A549 (cell line): ENCODE data around the gene DIO1. TPM values are rescaled to one million over a fixed set of nuclear protein-coding genes. Genes with fewer than 3 reads are reported as not detected.

Experiments used
- ATAC-seq, 2 experiments: fragments of 200-7000 bp in 1 of 2; fragments of >200 bp in 1 of 2; cut with Nextera tagmentation in 1 of 2; cut with Tn5 transposase in 1 of 2; 3 replicates each; pipeline versions ENCODE4 v1.8.0 to v1.9.1; 2018 to 2020; ENCODE audit warnings: mild to moderate bottlenecking in 1 of 2, moderate library complexity in 1 of 2
- CTCF ChIA-PET: fragments of 300-600 bp; sonication (Branson Sonifier 250); formaldehyde crosslinking; extraction: SDS; loops from one replicate; lab custom pipeline; 2021; ENCODE audit warnings: antibody characterized with exemption, inconsistent platforms; lab: Yijun Ruan, JAX
- POLR2A ChIA-PET: fragments of 350-600 bp; formaldehyde crosslinking; extraction: SDS; loops from one replicate; lab custom pipeline; 2021; ENCODE audit warnings: antibody characterized with exemption, inconsistent platforms; lab: Yijun Ruan, JAX
- DNase-seq, 2 experiments: peaks; one replicate each; pipeline versions ENCODE4 v3.0.0 to v3.0.0-alpha.2; 2011 to 2016; ENCODE audit warnings: low read depth in 1 of 2, low spot score in 1 of 2
- FAIRE-seq: peaks from 2 replicates; lab custom pipeline; 2011; peaks lifted over from hg19 to GRCh38; lab: Jason Lieb, UNC
- H3K27ac ChIP-seq, 2 experiments: fragments of >200 bp; sonication (Bioruptor Twin); formaldehyde crosslinking; 3 replicates each; pipeline ENCODE4 v1.5.1; 2016 to 2017
- H3K4me1 ChIP-seq: fragments of >200 bp; sonication (Bioruptor Twin); formaldehyde crosslinking; 3 replicates; pipeline ENCODE4 v1.6.1; 2016
- H3K4me2 ChIP-seq: fragments of >200 bp; sonication (Bioruptor Twin); formaldehyde crosslinking; 3 replicates; pipeline ENCODE4 v1.6.1; 2016
- H3K4me3 ChIP-seq: fragments of >200 bp; sonication (Bioruptor Twin); formaldehyde crosslinking; 3 replicates; pipeline ENCODE4 v1.5.1; 2016
- H3K9me3 ChIP-seq: fragments of >200 bp; sonication (Bioruptor Twin); formaldehyde crosslinking; 3 replicates; pipeline ENCODE4 v1.6.1; 2016
- ATOH8 ChIP-seq: fragments of 250-450 bp; sonication (Bioruptor Pico); IDR thresholded peaks from 2 replicates; pipeline ENCODE4 v1.5.0; 2020; ENCODE audit warnings: low read depth, mild to moderate bottlenecking, moderate library complexity
- CBX2 ChIP-seq: fragments of 200-600 bp; sonication (generic); IDR thresholded peaks from 2 replicates; pipeline ENCODE4 v1.6.1; 2016; ENCODE audit warnings: low read depth, mild to moderate bottlenecking, borderline replicate concordance
- E2F6 ChIP-seq: IDR thresholded peaks from 2 replicates; pipeline ENCODE4 v1.6.1; 2012; ENCODE audit warnings: low read depth, borderline replicate concordance
- EHF ChIP-seq: fragments of 250-450 bp; sonication (Bioruptor Pico); IDR thresholded peaks from 2 replicates; pipeline ENCODE4 v1.5.0; 2020; ENCODE audit warnings: mild to moderate bottlenecking
- EHMT2 ChIP-seq: fragments of 200-600 bp; sonication (generic); IDR thresholded peaks from 2 replicates; pipeline ENCODE4 v1.6.1; 2016; ENCODE audit warnings: antibody characterized with exemption, low read depth, mild to moderate bottlenecking, moderate library complexity
- ELK1 ChIP-seq: fragments of 150-350 bp; IDR thresholded peaks from 2 replicates; pipeline ENCODE4 v1.6.1; 2014; ENCODE audit warnings: low read depth, mild to moderate bottlenecking, low read length
- EP300 ChIP-seq, 2 experiments: fragments of >200 bp; sonication (Bioruptor Twin); formaldehyde crosslinking; IDR thresholded peaks; 2 replicates in 1 of 2; 3 replicates in 1 of 2; pipeline ENCODE4 v1.6.1; 2016 to 2017
- ESRRA ChIP-seq: fragments of 150-350 bp; IDR thresholded peaks from 2 replicates; pipeline ENCODE4 v1.6.1; 2014; ENCODE audit warnings: mild to moderate bottlenecking, low read length, borderline replicate concordance
- FOSB ChIP-seq: fragments of 250-450 bp; sonication (Bioruptor Pico); IDR thresholded peaks from 2 replicates; pipeline ENCODE4 v1.5.0; 2020; ENCODE audit warnings: mild to moderate bottlenecking, moderate library complexity
- FOSL2 ChIP-seq, 2 experiments: fragments of 450-650 bp in 1 of 2; fragments of >200 bp in 1 of 2; sonication (Bioruptor Twin) in 1 of 2; formaldehyde crosslinking; IDR thresholded peaks; 2 replicates each; pipeline versions ENCODE4 v1.5.0 to v1.6.1; 2016 to 2020; ENCODE audit warnings: mild to moderate bottlenecking in 1 of 2, moderate library complexity in 1 of 2
- FOXS1 ChIP-seq: fragments of 250-450 bp; sonication (Bioruptor Pico); IDR thresholded peaks from 2 replicates; pipeline ENCODE4 v1.5.0; 2020; ENCODE audit warnings: mild to moderate bottlenecking, moderate library complexity
- GATA3 ChIP-seq: IDR thresholded peaks from 2 replicates; pipeline ENCODE4 v1.6.1; 2012; ENCODE audit warnings: borderline replicate concordance
- HOXB13 ChIP-seq: fragments of 250-450 bp; sonication (Bioruptor Pico); IDR thresholded peaks from 2 replicates; pipeline ENCODE4 v1.5.0; 2020; ENCODE audit warnings: low read depth, mild to moderate bottlenecking, moderate library complexity
- KDM1A ChIP-seq: fragments of 200-600 bp; sonication (generic); IDR thresholded peaks from 2 replicates; pipeline ENCODE4 v1.6.1; 2016; ENCODE audit warnings: low read depth, mild to moderate bottlenecking
- MAFK ChIP-seq: fragments of 450-650 bp; IDR thresholded peaks from 2 replicates; pipeline ENCODE4 v1.6.1; 2014; ENCODE audit not compliant: partially characterized antibody
- MYC ChIP-seq: IDR thresholded peaks from 2 replicates; pipeline ENCODE4 v1.6.1; 2012; ENCODE audit warnings: mild to moderate bottlenecking, inconsistent platforms, low read length, improper control_type of control experiment, borderline replicate concordance
- NFE2L2 ChIP-seq: fragments of 150-350 bp; conservative IDR thresholded peaks from 2 replicates; pipeline ENCODE4 v1.6.1; 2014; ENCODE audit warnings: low read length
- NPAS2 ChIP-seq: fragments of 250-450 bp; sonication (Bioruptor Pico); IDR thresholded peaks from 2 replicates; pipeline ENCODE4 v1.8.0; 2022; ENCODE audit warnings: mild to moderate bottlenecking, moderate library complexity, borderline replicate concordance
- PHF8 ChIP-seq: fragments of 200-600 bp; sonication (generic); IDR thresholded peaks from 2 replicates; pipeline ENCODE4 v1.6.1; 2016; ENCODE audit warnings: low read depth, mild to moderate bottlenecking, antibody characterized with exemption, moderate library complexity, borderline replicate concordance
- POLR2A ChIP-seq: IDR thresholded peaks from 2 replicates; pipeline ENCODE4 v1.6.1; 2012; ENCODE audit warnings: mild to moderate bottlenecking, low read length
- RARB ChIP-seq: fragments of 250-450 bp; sonication (Bioruptor Pico); IDR thresholded peaks from 2 replicates; pipeline ENCODE4 v1.8.0; 2021; ENCODE audit warnings: mild to moderate bottlenecking, moderate library complexity
- RCOR1 ChIP-seq: fragments of 150-350 bp; IDR thresholded peaks from 2 replicates; pipeline ENCODE4 v1.6.1; 2014; ENCODE audit warnings: antibody characterized with exemption, low read length, low read depth
- RFX5 ChIP-seq: fragments of 450-650 bp; IDR thresholded peaks from 2 replicates; pipeline ENCODE4 v1.7.1; 2014; ENCODE audit warnings: antibody characterized with exemption, mild to moderate bottlenecking, moderate library complexity
- USF2 ChIP-seq: fragments of 450-650 bp; IDR thresholded peaks from 2 replicates; pipeline ENCODE4 v1.6.1; 2014; ENCODE audit warnings: antibody characterized with exemption
- ZC3H11A ChIP-seq: fragments of 450-650 bp; IDR thresholded peaks from 2 replicates; pipeline ENCODE4 v1.6.1; 2014; ENCODE audit warnings: antibody characterized with exemption, mild to moderate bottlenecking
- ZSCAN20 ChIP-seq: fragments of 250-450 bp; sonication (Bioruptor Pico); IDR thresholded peaks from 2 replicates; pipeline ENCODE4 v1.8.0; 2022; ENCODE audit warnings: mild to moderate bottlenecking, moderate library complexity
- WGBS: methylation state at CpG from one replicate; pipeline ENCODE4 v1.1.6; 2017; ENCODE audit errors: missing lambda C conversion rate; 5-methylcytosine and 5-hydroxymethylcytosine counted together
- polyA plus RNA-seq, 4 experiments: library from polyadenylated mRNA; depleted of rRNA in 3 of 4; stranded (reverse); fragments of >200 nt; fragmentation: RNase III in 1 of 4; extraction: RNeasy Plus Mini Kit Qiagen cat#74134 plus additional on column Dnase treatment in 1 of 4; gene quantifications; 2 replicates in 3 of 4; 3 replicates in 1 of 4; pipeline ENCODE4 v1.2.3, GENCODE V29; 2011 to 2017

Gene DIO1
- polyA plus RNA-seq, 2 of the 4 experiments (the other 2 are of a cell fraction) = 0.13 TPM; not detected in 1

- POLR2A ChIA-PET = interaction anchor here (1.4 kb wide), 1 partner anchor 11 kb away, joined by 4 read pairs; the partner anchor contains the start of gene IFT25
- Histone ChIP-seq H3K27ac (peak overlapping the region; percentile 39 to 60; a peak in 5 of 6 replicates), H3K4me1 (peaks cover 17% of the 10 kb centered on the region), H3K4me3 (no peak overlapping the region), H3K4me2 (peak overlapping the region; percentile 47), H3K9me3 (no peaks in the 10 kb centered on the region)
- WGBS = 58% methylated on average over 3 of the region's 3 CpGs
- no peak for DNase-seq
- ATAC-seq = no peak
- CTCF ChIA-PET = interaction anchor here (1.2 to 1.4 kb wide), 2 partner anchors 9 to 78 kb away, joined by 3 to 7 read pairs; no protein-coding TSS in a partner anchor
- no peak for FAIRE-seq
- TF ChIP-seq FOSB (CRISPR knock-in tag) (no peak), RARB (CRISPR knock-in tag) (no peak), ZSCAN20 (CRISPR knock-in tag) (no peak), KDM1A (no peak), EHMT2 (no peak), RFX5 (no peak), NFE2L2 (no peak), PHF8 (no peak), MYC (no peak), HOXB13 (CRISPR knock-in tag) (no peak), CBX2 (no peak), E2F6 (no peak), POLR2A (no peak), EHF (CRISPR knock-in tag) (no peak), FOXS1 (CRISPR knock-in tag) (no peak)
Measured at GRCh38 chr1:53956308-53957168, 62.6 kb downstream of the DIO1 start.

GRCh38 chr1:53957194-53957818 is 63.3 kb downstream of the DIO1 start:
- TF ChIP-seq CBX2 (no peak), USF2 (no peak), POLR2A (no peak), RARB (CRISPR knock-in tag) (no peak), ZC3H11A (no peak), EHMT2 (no peak), NPAS2 (CRISPR knock-in tag) (no peak), MAFK (no peak), HOXB13 (CRISPR knock-in tag) (no peak), ELK1 (no peak), RCOR1 (no peak), ESRRA (no peak), KDM1A (no peak), FOSB (CRISPR knock-in tag) (no peak), EP300 (IDR thresholded peaks at IDR 0.05) (no peak), RFX5 (no peak), GATA3 (no peak), ATOH8 (CRISPR knock-in tag) (no peak), FOSL2 (IDR thresholded peaks at IDR 0.05) (no peak), FOSL2 (CRISPR knock-in tag; IDR thresholded peaks at IDR 0.05) (no peak)
- TF ChIP-seq, all 56 proteins: peak for 0
- Histone ChIP-seq H3K4me1 (peaks cover 17% of the 10 kb centered on the region), H3K9me3 (no peaks in the 10 kb centered on the region), H3K4me3 (no peak overlapping the region), H3K27ac (peak overlapping the region; percentile 39 to 60; a peak in 5 of 6 replicates), H3K4me2 (peak overlapping the region; percentile 47)
- 43% methylated on average over 3 of the region's 3 CpGs for WGBS
- ATAC-seq = no peak; a peak in 2 of 6 replicates
- DNase-seq = peak in 1 of 2 experiments; percentile 35
- CTCF ChIA-PET = interaction anchor here (0.6 to 6.4 kb wide), 6 partner anchors 8 to 97 kb away, joined by 3 to 53 read pairs (median 32); no protein-coding TSS in a partner anchor
- POLR2A ChIA-PET = interaction anchor here (1.4 kb wide), 1 partner anchor 12 kb away, joined by 4 read pairs; the partner anchor contains the start of gene IFT25
- FAIRE-seq = no peak
